Endothelial cell of umbilical vein (primary cell): Measurements from ENCODE around the gene TIGD1. TPM values are rescaled to one million over a fixed set of nuclear protein-coding genes. Genes with fewer than 3 reads are reported as not detected.

Experiments used
- BruUV-seq: library from RNA; stranded (reverse); fragments of 400-500 nt; replicated peaks from 2 replicates; lab custom pipeline; 2021; lab: Mats Ljungman, UMichigan
- CTCF ChIA-PET: fragments of 300-600, 350-600 bp; sonication (Branson Sonifier 250); formaldehyde crosslinking; loops from one replicate; lab custom pipeline; 2021; ENCODE audit warnings: antibody characterized with exemption, inconsistent platforms; lab: Charles Lee
- POLR2A ChIA-PET: fragments of 300-600, 350-600 bp; sonication (Branson Sonifier 250); formaldehyde crosslinking; loops from one replicate; lab custom pipeline; 2021; ENCODE audit warnings: antibody characterized with exemption, inconsistent platforms; lab: Charles Lee
- DNase-seq: peaks from one replicate; pipeline ENCODE4 v3.0.0-alpha.2; 2011; ENCODE audit warnings: low read depth, low spot score
- FAIRE-seq: peaks from 2 replicates; lab custom pipeline; 2011; peaks lifted over from hg19 to GRCh38; lab: Jason Lieb, UNC
- H2AFZ ChIP-seq: 2 replicates; pipeline ENCODE4 v1.6.0; 2012; ENCODE audit warnings: low read depth, low read length, control low read depth, inconsistent platforms
- H3K27ac ChIP-seq: 2 replicates; pipeline ENCODE4 v1.5.1; 2011; ENCODE audit warnings: low read depth, mild to moderate bottlenecking, control low read depth, low read length, moderate library complexity; ENCODE audit not compliant: insufficient read depth
- H3K27me3 ChIP-seq, 2 experiments: 2 replicates each; pipeline versions ENCODE4 v1.6.0 to v1.6.1; 2011; ENCODE audit warnings: low read length in 2 of 2, mixed read lengths in 1 of 2; ENCODE audit not compliant: control insufficient read depth in 2 of 2, insufficient read depth in 2 of 2
- H3K36me3 ChIP-seq, 2 experiments: 2 replicates in 1 of 2; 3 replicates in 1 of 2; pipeline ENCODE4 v1.5.1; 2011; ENCODE audit warnings: low read length in 2 of 2, mild to moderate bottlenecking in 1 of 2, moderate library complexity in 1 of 2; ENCODE audit not compliant: control insufficient read depth in 2 of 2, insufficient read depth in 2 of 2; ENCODE audit errors: extremely low read depth in 1 of 2
- H3K4me1 ChIP-seq: 3 replicates; pipeline ENCODE4 v1.5.1; 2011; ENCODE audit warnings: mild to moderate bottlenecking, low read length; ENCODE audit not compliant: control insufficient read depth, insufficient read depth; ENCODE audit errors: extremely low read depth
- H3K4me2 ChIP-seq: 2 replicates; pipeline ENCODE4 v1.6.1; 2011; ENCODE audit warnings: low read length, control low read depth, mixed read lengths; ENCODE audit not compliant: insufficient read depth
- H3K4me3 ChIP-seq, 3 experiments: fragments of 200-600 bp in 1 of 3; sonication (generic), shearing (Covaris generic) in 1 of 3; replicated peaks in 1 of 3; 2 replicates each; pipeline ENCODE4 v1.5.1; 2011 to 2016; ENCODE audit warnings: control low read depth in 3 of 3, low read length in 3 of 3, mild to moderate bottlenecking in 2 of 3, inconsistent platforms in 1 of 3, low read depth in 1 of 3, moderate library complexity in 1 of 3; ENCODE audit not compliant: insufficient read depth in 1 of 3
- H3K79me2 ChIP-seq: 2 replicates; pipeline ENCODE4 v1.6.0; 2012; ENCODE audit warnings: low read length, inconsistent platforms; ENCODE audit not compliant: control insufficient read depth, insufficient read depth
- H3K9ac ChIP-seq: replicated peaks from 2 replicates; pipeline ENCODE3; 2011; ENCODE audit warnings: low read length, control low read depth; ENCODE audit not compliant: insufficient read depth; ENCODE audit errors: extremely low read depth
- H3K9me1 ChIP-seq: replicated peaks from 3 replicates; pipeline ENCODE4 v1.6.0; 2011; ENCODE audit warnings: mild to moderate bottlenecking, low read length; ENCODE audit not compliant: control insufficient read depth, insufficient read depth; ENCODE audit errors: extremely low read depth
- H3K9me3 ChIP-seq: replicated peaks from 2 replicates; pipeline ENCODE4 v1.5.1; 2012; ENCODE audit warnings: low read length, inconsistent platforms; ENCODE audit not compliant: control insufficient read depth, insufficient read depth
- H4K20me1 ChIP-seq: replicated peaks from 2 replicates; pipeline ENCODE3; 2011; ENCODE audit warnings: mild to moderate bottlenecking, low read length; ENCODE audit not compliant: control insufficient read depth, insufficient read depth; ENCODE audit errors: extremely low read depth
- EZH2 ChIP-seq: IDR thresholded peaks from 2 replicates; pipeline ENCODE4 v1.6.1; 2012; ENCODE audit warnings: borderline replicate concordance, low read depth, mild to moderate bottlenecking, moderate library complexity, low read length, inconsistent platforms; ENCODE audit not compliant: severe bottlenecking
- FOS ChIP-seq: IDR thresholded peaks from 2 replicates; pipeline ENCODE4 v1.6.1; 2011; ENCODE audit warnings: mild to moderate bottlenecking, low read length, moderate library complexity, borderline replicate concordance; ENCODE audit not compliant: insufficient read depth
- GATA2 ChIP-seq: IDR thresholded peaks from 2 replicates; pipeline ENCODE4 v1.7.0; 2011; ENCODE audit warnings: low read depth, mild to moderate bottlenecking, moderate library complexity, mixed read lengths, low read length; ENCODE audit not compliant: insufficient read length, insufficient read depth
- JUN ChIP-seq: IDR thresholded peaks from 2 replicates; pipeline ENCODE4 v1.6.1; 2011; ENCODE audit warnings: borderline replicate concordance, low read depth; ENCODE audit not compliant: insufficient read length, insufficient read depth
- MAX ChIP-seq: IDR thresholded peaks from 2 replicates; pipeline ENCODE4 v1.6.1; 2011; ENCODE audit not compliant: insufficient read depth, insufficient read length
- MYC ChIP-seq: IDR thresholded peaks from one replicate; pipeline ENCODE4 v1.6.1; 2011; ENCODE audit warnings: mild to moderate bottlenecking, low read depth, low read length
- POLR2A ChIP-seq: IDR thresholded peaks from 2 replicates; pipeline ENCODE4 v1.6.1; 2012; ENCODE audit warnings: low read depth, mild to moderate bottlenecking, control low read depth, low read length
- POLR2AphosphoS5 ChIP-seq: IDR thresholded peaks from 2 replicates; pipeline ENCODE4 v1.6.1; 2012; ENCODE audit warnings: low read depth, mild to moderate bottlenecking, control low read depth, low read length, moderate library complexity; ENCODE audit not compliant: insufficient read depth
- dilution Hi-C: fragments of 300-500 bp; cut with MboI; formaldehyde crosslinking; loops from one replicate; pipeline ENCODE4 v1.15.0; 2019; ENCODE audit warnings: low sequenced_read_pairs; ENCODE audit not compliant: extremely low pct_ligation_motif_present
- intact Hi-C: fragments of 100-400 bp; cut with micrococcal nuclease; formaldehyde crosslinking; loops from one replicate; pipeline ENCODE4 v1.10.0; 2022
- polyA plus RNA-seq, 4 experiments: library from polyadenylated mRNA; depleted of rRNA in 3 of 4; stranded (reverse) in 3 of 4; unstranded in 1 of 4; fragments of >200 nt; gene quantifications; 2 replicates each; pipeline versions ENCODE4 v1.2.1 to v1.2.3, GENCODE V29; 2011 to 2012; ENCODE audit warnings: missing spikeins in 1 of 4
- total RNA-seq: library from RNA; stranded (reverse); gene quantifications from 2 replicates; pipeline ENCODE4 v1.2.3, GENCODE V29; 2021
- TF ChIP-seq, protein P1 (sequence below), 2 donors: IDR thresholded peaks; 1 replicate in 1 of 2; 2 replicates in 1 of 2; pipeline ENCODE4 v1.5.1; 2011; ENCODE audit warnings: low read length in 2 of 2, mild to moderate bottlenecking in 2 of 2, moderate library complexity in 2 of 2, control low read depth in 1 of 2, inconsistent platforms in 1 of 2, low read depth in 1 of 2; ENCODE audit not compliant: insufficient read depth in 1 of 2; ENCODE audit errors: extremely low read depth in 1 of 2

TIGD1 gene
- total and polyA plus RNA-seq, 2 donors (not counting 3 experiments of a cell fraction or from before 2014, with no cell fraction given), result 1.6 to 3.3 TPM

DNA sequence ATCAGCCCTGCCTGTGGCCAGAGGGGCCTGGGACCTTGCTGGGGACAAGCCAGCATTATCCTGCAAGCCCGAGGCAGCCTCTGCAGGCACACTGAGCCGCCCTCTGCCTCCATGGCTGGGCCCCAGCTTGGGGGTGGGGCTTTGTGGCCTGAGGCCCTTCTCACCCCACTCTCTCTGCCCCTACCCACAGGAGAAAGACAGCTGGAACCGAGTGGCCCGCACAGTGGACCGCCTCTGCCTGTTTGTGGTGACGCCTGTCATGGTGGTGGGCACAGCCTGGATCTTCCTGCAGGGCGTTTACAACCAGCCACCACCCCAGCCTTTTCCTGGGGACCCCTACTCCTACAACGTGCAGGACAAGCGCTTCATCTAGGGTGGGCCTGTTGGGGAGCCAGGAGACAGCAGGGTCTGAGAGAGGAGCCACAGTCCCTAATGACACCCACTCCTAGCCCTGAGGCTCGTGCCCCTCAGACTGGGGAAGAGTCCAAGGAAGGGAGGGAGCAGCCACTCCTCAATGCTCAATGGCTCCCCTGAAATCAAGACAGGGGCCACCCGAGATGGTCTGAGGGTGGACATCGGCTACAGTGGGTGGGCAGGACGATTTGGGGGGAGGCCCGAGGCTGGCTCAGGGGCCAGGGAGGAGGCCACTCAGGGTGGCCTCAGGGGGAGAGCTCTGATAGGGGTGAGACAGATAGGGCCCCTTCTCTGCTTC, 15.3 kb downstream of the TIGD1 start:
- ChIA-PET CTCF (no interaction called here), POLR2A (no interaction called here)
- H4K20me1 ChIP-seq, result no peaks in the 10 kb centered on the region
- TF ChIP-seq MAX (no peak), EZH2 (no peak), GATA2 (no peak), MYC (no peak), FOS (no peak)
- H3K4me3 ChIP-seq, result no peak overlapping the region
- no peaks in the 10 kb centered on the region for H3K79me2 ChIP-seq
- H3K4me1 ChIP-seq, result no peaks in the 10 kb centered on the region
- H3K27ac ChIP-seq, result no peak overlapping the region
- no peak overlapping the region for H3K9ac ChIP-seq
- BruUV-seq, result no TSS peak
- intact Hi-C loops (no loop called here), dilution Hi-C loops (no loop called here)
- no peak for DNase-seq
- no peaks in the 10 kb centered on the region for H3K9me3 ChIP-seq
- H2AFZ ChIP-seq, result no peak overlapping the region
- H3K36me3 ChIP-seq, result no peaks in the 10 kb centered on the region
- no peak for FAIRE-seq
- no peak overlapping the region for H3K4me2 ChIP-seq
- H3K9me1 ChIP-seq, result no peaks in the 10 kb centered on the region
- H3K27me3 ChIP-seq, result no peaks in the 10 kb centered on the region

GRCh38 chr2:232533944-232534710, 16.2 kb downstream of the TIGD1 start:
- BruUV-seq, result no TSS peak
- POLR2A ChIA-PET, result no interaction called here
- dilution Hi-C loops, result no loop called here

More at GRCh38 chr2:232533944-232534710, 16.2 kb downstream of the TIGD1 start:
- no peak overlapping the region for H3K4me3 ChIP-seq
- no peaks in the 10 kb centered on the region for H3K27me3 ChIP-seq
- no peaks in the 10 kb centered on the region for H3K4me1 ChIP-seq
- CTCF ChIA-PET, result interaction anchor here (1.5 kb wide), 1 partner anchor 207 kb away, joined by 4 read pairs; no protein-coding TSS in a partner anchor
- H3K36me3 ChIP-seq, result no peaks in the 10 kb centered on the region
- no peaks in the 10 kb centered on the region for H3K9me1 ChIP-seq
- TF ChIP-seq MAX, result no peak
- no peak for TF ChIP-seq JUN
- TF ChIP-seq GATA2, result no peak
- TF ChIP-seq, protein P1, sequence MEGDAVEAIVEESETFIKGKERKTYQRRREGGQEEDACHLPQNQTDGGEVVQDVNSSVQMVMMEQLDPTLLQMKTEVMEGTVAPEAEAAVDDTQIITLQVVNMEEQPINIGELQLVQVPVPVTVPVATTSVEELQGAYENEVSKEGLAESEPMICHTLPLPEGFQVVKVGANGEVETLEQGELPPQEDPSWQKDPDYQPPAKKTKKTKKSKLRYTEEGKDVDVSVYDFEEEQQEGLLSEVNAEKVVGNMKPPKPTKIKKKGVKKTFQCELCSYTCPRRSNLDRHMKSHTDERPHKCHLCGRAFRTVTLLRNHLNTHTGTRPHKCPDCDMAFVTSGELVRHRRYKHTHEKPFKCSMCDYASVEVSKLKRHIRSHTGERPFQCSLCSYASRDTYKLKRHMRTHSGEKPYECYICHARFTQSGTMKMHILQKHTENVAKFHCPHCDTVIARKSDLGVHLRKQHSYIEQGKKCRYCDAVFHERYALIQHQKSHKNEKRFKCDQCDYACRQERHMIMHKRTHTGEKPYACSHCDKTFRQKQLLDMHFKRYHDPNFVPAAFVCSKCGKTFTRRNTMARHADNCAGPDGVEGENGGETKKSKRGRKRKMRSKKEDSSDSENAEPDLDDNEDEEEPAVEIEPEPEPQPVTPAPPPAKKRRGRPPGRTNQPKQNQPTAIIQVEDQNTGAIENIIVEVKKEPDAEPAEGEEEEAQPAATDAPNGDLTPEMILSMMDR (IDR thresholded peaks at IDR 0.05; ENCODE audit: extremely low read depth in 1 of 2, insufficient read depth in 1 of 2, low read depth in 1 of 2, low read length in 2 of 2), result no peak
- no peak for TF ChIP-seq POLR2A
- no peak for TF ChIP-seq POLR2AphosphoS5
- TF ChIP-seq MYC, result no peak
- no peak for TF ChIP-seq FOS
- no peak for TF ChIP-seq EZH2
- FAIRE-seq (no peak), DNase-seq (no peak)
- intact Hi-C loops, result no loop called here
- H3K9me3 ChIP-seq, result no peaks in the 10 kb centered on the region
- no peaks in the 10 kb centered on the region for H3K79me2 ChIP-seq
- no peak overlapping the region for H3K9ac ChIP-seq
- no peak overlapping the region for H3K27ac ChIP-seq
- no peak overlapping the region for H3K4me2 ChIP-seq
- no peak overlapping the region for H2AFZ ChIP-seq
- no peaks in the 10 kb centered on the region for H4K20me1 ChIP-seq
